Measurements from ENCODE around the gene TXNRD1.
"Not testable (repeated sequence)": the region's sequence is repeated elsewhere in the genome, so short reads cannot be mapped to it uniquely, and the experiment has no call there.

Gene TXNRD1

GRCh38 chr12:104372061-104372720, 156.6 kb downstream of the TXNRD1 start:
- no peak for DNase-seq (ENCODE audit: low read depth)

- no peak for DNase-seq (ENCODE audit: low read depth)
Measured at GRCh38 chr12:104372721-104373335, 157.2 kb downstream of the TXNRD1 start.

GRCh38 chr12:104374071-104374470, 158.5 kb downstream of the TXNRD1 start:
- no peak for DNase-seq (ENCODE audit: low read depth)

GRCh38 chr12:104374806-104375205, 159.2 kb downstream of the TXNRD1 start:
- no peak for DNase-seq (ENCODE audit: low read depth)

GRCh38 chr12:104375775-104376174, 160.2 kb downstream of the TXNRD1 start:
- no peak for DNase-seq (ENCODE audit: low read depth)

- no peak for DNase-seq (ENCODE audit: low read depth)
Measured at GRCh38 chr12:104376650-104377513, 161.3 kb downstream of the TXNRD1 start.

GRCh38 chr12:104377514-104377812, 161.9 kb downstream of the TXNRD1 start:
- no peak for DNase-seq (ENCODE audit: low read depth)

- no peak for DNase-seq (ENCODE audit: low read depth)
Measured at GRCh38 chr12:104378427-104378826, 162.8 kb downstream of the TXNRD1 start.

GRCh38 chr12:104381341-104381730, 165.8 kb downstream of the TXNRD1 start:
- no peak for DNase-seq (ENCODE audit: low read depth)

GRCh38 chr12:104381731-104382480, 166.3 kb downstream of the TXNRD1 start:
- DNase-seq (ENCODE audit: low read depth): peak; percentile 64

GRCh38 chr12:104384141-104384880, 168.7 kb downstream of the TXNRD1 start:
- no peak for DNase-seq (ENCODE audit: low read depth)

GRCh38 chr12:104385510-104385909, 169.9 kb downstream of the TXNRD1 start:
- DNase-seq (ENCODE audit: low read depth): no peak

- DNase-seq (ENCODE audit: low read depth): no peak
Measured at GRCh38 chr12:104386461-104386860, 170.9 kb downstream of the TXNRD1 start.

- DNase-seq (ENCODE audit: low read depth): no peak
Measured at GRCh38 chr12:104387190-104387589, 171.6 kb downstream of the TXNRD1 start.

GRCh38 chr12:104394086-104394485, 178.5 kb downstream of the TXNRD1 start:
- DNase-seq (ENCODE audit: low read depth): not testable (repeated sequence)
